ENCODE results near the gene FSHB. TPM values are rescaled to one million over a fixed set of nuclear protein-coding genes. Genes with fewer than 3 reads are reported as not detected.

Gene FSHB
- total RNA-seq (2011; cell fraction: chromatin; rRNA removed; ENCODE audit: low replicate concordance), result not detected in 2 replicates
- total RNA-seq (2011; cell fraction: nucleolus; rRNA removed), result not detected in 2 replicates
- total RNA-seq (2011; cell fraction: nucleoplasm; rRNA removed), result not detected in 2 replicates
- total RNA-seq (2014; rRNA removed), result not detected in 2 replicates
- not detected in 2 replicates for total RNA-seq (2014; rRNA removed; fragmentation: Illumina TruSeq; extraction: Trizol)
- not detected in 2 replicates for total RNA-seq (2015; rRNA removed; fragmentation: Illumina TruSeq; extraction: Trizol)
- not detected in 2 replicates for total RNA-seq (2021)
- not detected in 2 replicates for polyA plus RNA-seq (2011; rRNA removed)
- polyA plus RNA-seq (2011; cell fraction: cytosol; rRNA removed), result not detected in 2 replicates
- not detected in 2 replicates for polyA plus RNA-seq (2011; cell fraction: nucleus; rRNA removed)
- polyA plus RNA-seq (2012), result not detected in 2 replicates
- polyA plus RNA-seq (2014; fragmentation: Illumina TruSeq; extraction: Trizol), result not detected in 2 replicates
- polyA plus RNA-seq (2014; fragmentation: Nextera tagmentation; extraction: Ambion mirVana), result not detected
- not detected in 2 replicates for polyA plus RNA-seq (2014; rRNA removed)
- polyA minus RNA-seq (2011; rRNA and poly(A)+ RNA removed), result not detected in 2 replicates
- not detected in 2 replicates for polyA minus RNA-seq (2011; cell fraction: cytosol; rRNA and poly(A)+ RNA removed)
- not detected in 2 replicates for polyA minus RNA-seq (2011; cell fraction: nucleus; rRNA and poly(A)+ RNA removed)
- Bru-seq, nascent RNA, result not detected
- BruChase-seq, experiment 1, labeled RNA remaining after a 2-hour chase, result not detected
- BruChase-seq, experiment 2, labeled RNA remaining after a 6-hour chase, result not detected
- long read RNA-seq, experiment 1, result 0 reads
- long read RNA-seq, experiment 2, result 0 reads
- long read RNA-seq, experiment 3, result 0 reads

DNA sequence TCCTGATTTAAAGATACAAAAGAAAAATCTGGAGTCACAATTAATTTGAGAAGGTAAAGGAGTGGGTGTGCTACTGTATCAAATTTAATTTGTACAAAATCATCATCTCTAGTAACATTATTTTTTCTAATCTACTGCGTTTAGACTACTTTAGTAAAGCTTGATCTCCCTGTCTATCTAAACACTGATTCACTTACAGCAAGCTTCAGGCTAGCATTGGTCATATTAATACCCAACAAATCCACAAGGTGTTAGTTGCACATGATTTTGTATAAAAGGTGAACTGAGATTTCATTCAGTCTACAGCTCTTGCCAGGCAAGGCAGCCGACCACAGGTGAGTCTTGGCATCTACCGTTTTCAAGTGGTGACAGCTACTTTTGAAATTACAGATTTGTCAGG lies at the start of gene FSHB:
Gene FSHB (plus strand): TSS at position 301 of the 400 bp plus-strand sequence. CDS start 889 bp downstream, outside the sequence.
- no peaks in the 10 kb centered on the region for H3K36me3 ChIP-seq (ENCODE audit: control insufficient read depth, insufficient read depth, low read length)
- TF ChIP-seq, protein P1, sequence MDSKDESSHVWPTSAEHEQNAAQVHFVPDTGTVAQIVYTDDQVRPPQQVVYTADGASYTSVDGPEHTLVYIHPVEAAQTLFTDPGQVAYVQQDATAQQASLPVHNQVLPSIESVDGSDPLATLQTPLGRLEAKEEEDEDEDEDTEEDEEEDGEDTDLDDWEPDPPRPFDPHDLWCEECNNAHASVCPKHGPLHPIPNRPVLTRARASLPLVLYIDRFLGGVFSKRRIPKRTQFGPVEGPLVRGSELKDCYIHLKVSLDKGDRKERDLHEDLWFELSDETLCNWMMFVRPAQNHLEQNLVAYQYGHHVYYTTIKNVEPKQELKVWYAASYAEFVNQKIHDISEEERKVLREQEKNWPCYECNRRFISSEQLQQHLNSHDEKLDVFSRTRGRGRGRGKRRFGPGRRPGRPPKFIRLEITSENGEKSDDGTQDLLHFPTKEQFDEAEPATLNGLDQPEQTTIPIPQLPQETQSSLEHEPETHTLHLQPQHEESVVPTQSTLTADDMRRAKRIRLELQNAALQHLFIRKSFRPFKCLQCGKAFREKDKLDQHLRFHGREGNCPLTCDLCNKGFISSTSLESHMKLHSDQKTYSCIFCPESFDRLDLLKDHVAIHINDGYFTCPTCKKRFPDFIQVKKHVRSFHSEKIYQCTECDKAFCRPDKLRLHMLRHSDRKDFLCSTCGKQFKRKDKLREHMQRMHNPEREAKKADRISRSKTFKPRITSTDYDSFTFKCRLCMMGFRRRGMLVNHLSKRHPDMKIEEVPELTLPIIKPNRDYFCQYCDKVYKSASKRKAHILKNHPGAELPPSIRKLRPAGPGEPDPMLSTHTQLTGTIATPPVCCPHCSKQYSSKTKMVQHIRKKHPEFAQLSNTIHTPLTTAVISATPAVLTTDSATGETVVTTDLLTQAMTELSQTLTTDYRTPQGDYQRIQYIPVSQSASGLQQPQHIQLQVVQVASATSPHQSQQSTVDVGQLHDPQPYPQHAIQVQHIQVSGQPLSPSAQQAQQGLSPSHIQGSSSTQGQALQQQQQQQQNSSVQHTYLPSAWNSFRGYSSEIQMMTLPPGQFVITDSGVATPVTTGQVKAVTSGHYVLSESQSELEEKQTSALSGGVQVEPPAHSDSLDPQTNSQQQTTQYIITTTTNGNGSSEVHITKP (IDR thresholded peaks at IDR 0.05; ENCODE audit: partially characterized antibody), result no peak
- TF ChIP-seq ATF7 (IDR thresholded peaks at IDR 0.05) (no peak), ZNF586 (CRISPR knock-in tag; conservative IDR thresholded peaks at IDR 0.05) (no peak), MEIS2 (IDR thresholded peaks at IDR 0.05; ENCODE audit: partially characterized antibody) (no peak)
- H3K9me1 ChIP-seq (ENCODE audit: control insufficient read depth, insufficient read depth, low read length), result peaks cover 2% of the 10 kb centered on the region
- no peaks in the 10 kb centered on the region for H3K79me2 ChIP-seq (ENCODE audit: control insufficient read depth, insufficient read depth, low read length)
- intact Hi-C loops (cut with micrococcal nuclease), result no loop called here
- no peak within 1 kb of the TSS for H3K27ac ChIP-seq (ENCODE audit: extremely low read depth, low read depth, low read length)
- in situ Hi-C loops (cut with MboI), result no loop called here
- H3K27me3 ChIP-seq (ENCODE audit: control insufficient read depth in 2 of 2, insufficient read depth in 2 of 2, low read length in 2 of 2), result no peaks in the 10 kb centered on the region
- ChIA-PET CTCF (ENCODE audit: low intra/inter-chr PET ratio) (no interaction called here), POLR2A (no interaction called here)
- DNase-seq (ENCODE audit: extremely low read depth in 1 of 4, low spot score in 3 of 4) (no peak), FAIRE-seq (no peak), ATAC-seq (no peak)
- H3K4me1 ChIP-seq (replicated peaks in 1 of 2; ENCODE audit: control insufficient read depth in 2 of 2, insufficient read depth in 2 of 2, low read length in 2 of 2), result no peaks in the 10 kb centered on the region
- H2AFZ ChIP-seq (ENCODE audit: low read depth, low read length), result no peak within 1 kb of the TSS
- no peaks in the 10 kb centered on the region for H4K20me1 ChIP-seq (replicated peaks; ENCODE audit: control insufficient read depth, insufficient read depth, low read length)
- H3K9ac ChIP-seq (ENCODE audit: insufficient read depth in 1 of 2, low read depth in 2 of 2, low read length in 2 of 2), result no peak within 1 kb of the TSS
- no peak within 1 kb of the TSS for H3K4me2 ChIP-seq (ENCODE audit: insufficient read depth, low read length)
- no TSS peak for BruUV-seq (replicated peaks)
- H3K4me3 ChIP-seq, result no peak within 1 kb of the TSS
- no peaks in the 10 kb centered on the region for H3K9me3 ChIP-seq (replicated peaks; ENCODE audit: control insufficient read depth, insufficient read depth, low read depth, low read length)
- WGBS (ENCODE audit: insufficient coverage, low coverage, missing lambda C conversion rate), result 0% methylated on average over 3 of the region's 3 CpGs
